Measurements from ENCODE around the gene ST6GALNAC5.

Gene ST6GALNAC5

GRCh38 chr1:77039739-77040138, 172.5 kb downstream of the ST6GALNAC5 start:
- in situ Hi-C loops (cut with HindIII; ENCODE audit: low sequenced_read_pairs): no loop called here

DNA sequence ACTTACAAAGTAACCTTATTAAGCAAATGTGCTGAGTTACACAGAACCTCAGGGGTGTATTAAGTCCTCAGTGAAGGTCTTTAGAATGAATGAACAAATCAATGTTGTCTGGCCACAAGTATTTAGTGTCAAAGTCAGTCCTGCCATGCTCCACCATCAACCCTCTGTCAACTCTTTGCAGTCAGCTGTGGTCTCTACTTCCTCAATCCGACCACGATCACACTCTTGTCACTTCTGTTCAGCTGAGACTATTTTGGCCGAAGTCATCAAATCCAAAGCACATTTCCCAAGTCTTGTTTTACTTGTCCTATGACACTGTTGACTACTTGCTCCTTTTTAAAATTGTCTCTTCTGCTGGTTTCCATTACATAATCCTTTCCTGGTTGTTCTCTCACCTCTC, 173.5 kb downstream of the ST6GALNAC5 start:
- in situ Hi-C loops (cut with HindIII; ENCODE audit: low sequenced_read_pairs): no loop called here

GRCh38 chr1:77044133-77044849, 177.0 kb downstream of the ST6GALNAC5 start:
- in situ Hi-C loops (cut with HindIII; ENCODE audit: low sequenced_read_pairs): no loop called here

DNA sequence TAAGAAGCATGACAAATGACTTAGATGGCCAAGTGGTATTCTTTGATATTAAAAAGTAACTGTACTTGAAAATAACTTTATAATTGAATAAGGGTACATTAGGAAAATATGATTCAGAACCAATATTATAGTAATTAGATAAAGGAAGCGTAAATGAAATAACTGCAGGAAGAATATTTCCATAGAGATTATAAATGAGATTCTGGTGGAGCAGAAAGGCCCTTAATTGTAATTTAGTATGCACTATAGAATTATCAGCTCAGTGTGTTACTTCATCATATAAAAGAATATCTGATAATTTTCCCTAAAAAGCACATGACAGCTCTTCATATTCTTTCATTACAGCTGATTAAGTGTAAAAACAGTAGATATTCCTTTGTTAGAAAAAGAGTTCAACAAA, 180.3 kb downstream of the ST6GALNAC5 start:
- in situ Hi-C loops (cut with HindIII; ENCODE audit: low sequenced_read_pairs): no loop called here

DNA sequence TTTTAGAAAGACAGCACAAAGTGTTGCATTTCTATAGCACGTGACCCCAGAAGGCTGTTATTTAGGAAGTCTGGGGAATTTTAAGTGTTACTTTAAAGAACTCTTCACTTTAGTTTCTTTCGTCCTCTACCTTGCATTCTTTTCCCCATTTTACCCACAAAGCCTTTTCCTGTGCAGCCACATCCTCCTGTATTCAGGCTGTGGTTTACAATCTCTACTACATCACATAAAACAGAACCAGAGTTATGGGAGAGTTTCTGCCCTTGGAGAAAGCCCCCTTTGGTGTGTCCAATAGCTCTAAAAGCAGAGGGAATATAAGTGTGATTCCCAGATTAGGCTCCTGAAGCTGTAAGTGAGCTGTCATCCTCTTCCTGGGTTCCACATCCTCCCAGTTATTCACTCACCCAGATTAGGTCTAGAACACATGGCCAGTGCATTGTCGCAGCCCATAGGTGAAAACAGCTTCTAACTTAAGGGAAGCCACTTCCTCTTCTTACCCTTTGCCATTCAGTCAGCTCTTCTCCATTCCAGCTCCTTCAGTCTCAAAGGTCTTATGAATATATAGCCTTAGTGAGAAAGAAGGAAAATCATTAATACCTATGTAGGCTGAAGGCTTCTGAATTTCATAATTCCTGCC, 180.8 kb downstream of the ST6GALNAC5 start:
- in situ Hi-C loops (cut with HindIII; ENCODE audit: low sequenced_read_pairs): no loop called here

GRCh38 chr1:77048615-77049005, 181.3 kb downstream of the ST6GALNAC5 start:
- in situ Hi-C loops (cut with HindIII; ENCODE audit: low sequenced_read_pairs): no loop called here

DNA sequence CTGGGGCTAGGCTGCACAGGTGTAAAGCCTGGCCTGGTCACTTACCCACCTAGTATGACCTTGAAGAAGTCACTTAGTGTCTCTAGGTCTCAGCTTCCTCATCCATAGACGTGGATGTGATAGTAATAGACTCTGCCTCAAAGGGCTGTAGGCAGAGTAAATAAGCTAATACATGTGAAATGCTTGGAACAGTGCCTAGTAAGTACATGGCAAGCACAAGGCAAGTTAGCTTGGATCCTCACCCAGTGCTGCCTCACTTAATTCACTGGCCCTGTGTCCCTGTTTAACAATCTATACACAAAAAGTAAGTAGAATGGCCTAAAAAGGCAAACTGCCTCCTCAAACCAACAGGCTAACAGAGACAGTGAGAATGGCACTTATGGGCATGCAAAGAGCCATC, 184.1 kb downstream of the ST6GALNAC5 start:
- in situ Hi-C loops (cut with HindIII; ENCODE audit: low sequenced_read_pairs): no loop called here

GRCh38 chr1:77056525-77056924, 189.2 kb downstream of the ST6GALNAC5 start:
- in situ Hi-C loops (cut with HindIII; ENCODE audit: low sequenced_read_pairs): no loop called here

DNA sequence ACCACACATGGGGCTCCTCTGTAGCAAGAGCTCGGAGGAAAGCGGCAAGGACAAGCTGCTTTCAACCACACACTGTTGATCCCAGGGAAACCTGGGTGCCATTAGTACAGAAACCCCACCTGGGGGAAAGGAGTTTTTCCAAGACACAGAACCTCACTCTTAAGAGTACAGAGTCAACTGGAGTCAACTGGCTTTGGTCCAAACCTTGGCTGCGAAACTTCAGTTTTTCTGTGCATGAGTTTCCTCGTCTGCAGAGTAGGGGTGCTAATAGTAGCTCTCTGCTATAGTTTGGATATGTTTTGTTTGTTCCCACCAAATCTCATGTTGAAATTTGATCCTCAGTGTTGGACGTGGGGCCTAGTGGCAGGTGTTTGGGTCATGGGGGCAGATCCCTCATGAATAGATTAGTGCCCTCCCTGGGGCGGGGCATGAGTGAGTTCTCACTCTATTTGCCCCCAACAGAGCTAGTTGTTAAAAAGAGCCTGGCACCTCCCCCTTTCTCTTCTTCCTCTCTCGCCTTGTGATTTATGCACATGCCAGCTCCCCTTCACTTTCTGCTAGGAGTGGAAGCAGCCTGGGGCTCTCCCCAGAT, 190.8 kb downstream of the ST6GALNAC5 start:
- in situ Hi-C loops (cut with HindIII; ENCODE audit: low sequenced_read_pairs): no loop called here

- in situ Hi-C loops (cut with HindIII; ENCODE audit: low sequenced_read_pairs): no loop called here
These were observed 192.7 kb downstream of the ST6GALNAC5 start for GRCh38 chr1:77060000-77060399.

DNA sequence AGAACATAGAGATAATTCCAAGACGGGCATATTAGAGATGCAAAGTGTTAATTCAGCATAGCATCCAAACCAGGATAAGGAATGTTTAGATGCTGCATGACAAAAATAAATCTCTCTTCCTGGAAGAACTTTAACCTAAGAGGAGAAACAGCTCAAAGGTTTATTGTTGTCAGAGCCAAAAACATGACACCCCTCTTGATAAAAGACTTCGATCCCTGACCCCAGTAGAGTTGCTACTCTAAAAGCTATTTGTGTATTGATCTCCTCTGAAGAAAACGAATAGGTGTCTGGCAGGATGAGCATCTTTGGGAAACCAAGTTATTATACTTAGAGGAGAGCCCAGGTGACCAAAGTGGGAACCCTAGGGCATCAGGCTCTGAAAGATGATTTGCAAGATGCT, 193.9 kb downstream of the ST6GALNAC5 start:
- in situ Hi-C loops (cut with HindIII; ENCODE audit: low sequenced_read_pairs): no loop called here

- in situ Hi-C loops (cut with HindIII; ENCODE audit: low sequenced_read_pairs): no loop called here
These were observed 195.8 kb downstream of the ST6GALNAC5 start for GRCh38 chr1:77063118-77063517.

DNA sequence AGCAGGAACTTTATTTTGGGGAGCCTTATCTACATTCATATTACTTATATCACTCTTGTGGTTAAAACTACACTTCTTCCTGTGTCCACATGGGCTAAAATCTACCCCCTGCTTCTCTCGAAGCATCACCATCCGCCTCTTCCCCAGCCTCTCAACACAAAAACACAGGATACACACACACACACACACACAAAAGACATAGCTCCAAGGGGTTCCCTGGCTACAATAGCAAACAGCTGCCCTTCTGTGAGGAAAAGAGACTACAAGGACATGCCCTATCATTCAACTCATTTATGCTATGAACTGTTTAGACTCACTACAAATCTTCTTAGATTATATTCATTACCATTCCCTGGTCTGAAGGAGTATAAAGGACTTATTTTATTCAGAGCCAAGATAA, 197.0 kb downstream of the ST6GALNAC5 start:
- in situ Hi-C loops (cut with HindIII; ENCODE audit: low sequenced_read_pairs): no loop called here

- in situ Hi-C loops (cut with HindIII; ENCODE audit: low sequenced_read_pairs): no loop called here
These were observed 198.5 kb downstream of the ST6GALNAC5 start for GRCh38 chr1:77065693-77066342.

GRCh38 chr1:77068013-77068412, 200.7 kb downstream of the ST6GALNAC5 start:
- in situ Hi-C loops (cut with HindIII; ENCODE audit: low sequenced_read_pairs): no loop called here

GRCh38 chr1:77076759-77077158, 209.5 kb downstream of the ST6GALNAC5 start:
- in situ Hi-C loops (cut with HindIII; ENCODE audit: low sequenced_read_pairs): no loop called here

GRCh38 chr1:77081834-77082233, 214.6 kb downstream of the ST6GALNAC5 start:
- in situ Hi-C loops (cut with HindIII; ENCODE audit: low sequenced_read_pairs): no loop called here

GRCh38 chr1:77084457-77084856, 217.2 kb downstream of the ST6GALNAC5 start:
- in situ Hi-C loops (cut with HindIII; ENCODE audit: low sequenced_read_pairs): no loop called here

- in situ Hi-C loops (cut with HindIII; ENCODE audit: low sequenced_read_pairs): no loop called here
These were observed 217.8 kb downstream of the ST6GALNAC5 start for GRCh38 chr1:77085109-77085508.

GRCh38 chr1:77089756-77090155, 222.5 kb downstream of the ST6GALNAC5 start:
- in situ Hi-C loops (cut with HindIII; ENCODE audit: low sequenced_read_pairs): no loop called here

DNA sequence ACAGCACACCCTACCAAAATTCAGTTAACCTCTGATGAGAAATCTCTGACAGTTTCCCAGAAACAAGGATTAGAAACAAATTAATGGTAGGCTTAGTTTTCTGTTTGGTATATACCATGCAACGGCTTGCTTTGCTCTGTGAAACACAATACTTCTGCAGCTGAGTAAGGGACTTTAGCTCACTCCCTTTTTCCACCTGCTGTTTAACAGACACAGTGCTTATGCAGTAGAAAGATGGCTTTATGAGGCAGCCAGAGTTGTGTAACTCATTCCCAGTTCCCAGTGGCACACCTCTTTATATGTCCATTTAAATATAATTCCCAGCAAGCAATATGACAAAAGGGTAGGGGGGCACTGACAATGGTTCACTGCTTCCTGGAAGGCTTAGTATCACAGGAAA, 228.0 kb downstream of the ST6GALNAC5 start:
- in situ Hi-C loops (cut with HindIII; ENCODE audit: low sequenced_read_pairs): no loop called here
